DOHH2 (cell line): ENCODE measurements around the gene DNAJB9.

Source experiments
- H3F3A ChIP-seq: fragments of 200-600 bp; sonication (generic), shearing (Covaris generic); 2 replicates; pipeline ENCODE4 v1.6.0; 2016; ENCODE audit warnings: antibody characterized with exemption, mild to moderate bottlenecking; ENCODE audit not compliant: control insufficient read depth, insufficient read depth
- H3K27ac ChIP-seq: fragments of 200-600 bp; sonication (generic); 2 replicates; pipeline ENCODE4 v1.5.1; 2014; ENCODE audit warnings: low read depth, mild to moderate bottlenecking, low read length, moderate library complexity
- H3K27me3 ChIP-seq: fragments of 200-600 bp; sonication (generic); 2 replicates; pipeline ENCODE4 v1.6.1; 2014; ENCODE audit warnings: mild to moderate bottlenecking, low read length, mixed read lengths; ENCODE audit not compliant: control insufficient read depth
- H3K36me3 ChIP-seq: fragments of 200-600 bp; sonication (generic); 2 replicates; pipeline ENCODE4 v1.6.1; 2014; ENCODE audit warnings: mild to moderate bottlenecking, low read length, moderate library complexity, mixed read lengths; ENCODE audit not compliant: control insufficient read depth
- H3K4me1 ChIP-seq: fragments of 200-600 bp; sonication (generic); 2 replicates; pipeline ENCODE4 v1.6.1; 2014; ENCODE audit warnings: mild to moderate bottlenecking, low read length, mixed read lengths; ENCODE audit not compliant: control insufficient read depth
- H3K4me2 ChIP-seq: fragments of 200-600 bp; sonication (generic); 2 replicates; pipeline ENCODE4 v1.6.0; 2014; ENCODE audit warnings: mild to moderate bottlenecking, low read length, moderate library complexity
- H3K4me3 ChIP-seq: fragments of 200-600 bp; sonication (generic); 2 replicates; pipeline ENCODE4 v1.5.1; 2014; ENCODE audit warnings: mild to moderate bottlenecking, low read length, mixed read lengths
- H3K79me2 ChIP-seq: fragments of 200-600 bp; sonication (generic); 2 replicates; pipeline ENCODE4 v1.6.1; 2014; ENCODE audit warnings: mild to moderate bottlenecking, low read length, mixed read lengths; ENCODE audit not compliant: control insufficient read depth
- H3K9me2 ChIP-seq: fragments of 200-600 bp; sonication (generic); replicated peaks from 2 replicates; pipeline ENCODE4 v1.6.1; 2014; ENCODE audit warnings: mild to moderate bottlenecking, low read length, mixed read lengths; ENCODE audit not compliant: control insufficient read depth
- H3K9me3 ChIP-seq: fragments of 200-600 bp; sonication (generic); 2 replicates; pipeline ENCODE4 v1.6.1; 2014; ENCODE audit warnings: antibody characterized with exemption, low read length, mixed read lengths; ENCODE audit not compliant: control insufficient read depth, insufficient read depth
- H4K20me1 ChIP-seq: fragments of 200-600 bp; sonication (generic); 2 replicates; pipeline ENCODE4 v1.6.0; 2014; ENCODE audit warnings: low read depth, mild to moderate bottlenecking, antibody characterized with exemption, low read length, moderate library complexity; ENCODE audit not compliant: control insufficient read depth, insufficient read depth
- EZH2phosphoT487 ChIP-seq: fragments of 200-600 bp; sonication (generic); IDR thresholded peaks from 2 replicates; pipeline ENCODE4 v1.6.1; 2017; ENCODE audit warnings: borderline replicate concordance, mild to moderate bottlenecking, antibody characterized with exemption, low read length, moderate library complexity, mixed read lengths
- TF ChIP-seq, protein P1 (sequence below): fragments of 200-600 bp; sonication (generic); IDR thresholded peaks from one replicate; pipeline ENCODE4 v1.5.1; 2014; ENCODE audit warnings: antibody characterized with exemption, mild to moderate bottlenecking, low read depth, low read length; ENCODE audit not compliant: poor library complexity, severe bottlenecking

Gene DNAJB9

GRCh38 chr7:108561047-108561619 is 8.5 kb upstream of the DNAJB9 start:
- Histone ChIP-seq H3K27me3 (no peaks in the 10 kb centered on the region), H3K9me2 (no peaks in the 10 kb centered on the region), H3K4me3 (no peak overlapping the region), H3K27ac (no peak overlapping the region), H3K9me3 (peaks cover 19% of the 10 kb centered on the region), H3K79me2 (peaks cover 16% of the 10 kb centered on the region), H3K4me1 (no peaks in the 10 kb centered on the region), H3K4me2 (no peak overlapping the region), H4K20me1 (no peaks in the 10 kb centered on the region), H3K36me3 (peaks cover 36% of the 10 kb centered on the region), H3F3A (no peaks in the 10 kb centered on the region)
- TF ChIP-seq, protein P1, sequence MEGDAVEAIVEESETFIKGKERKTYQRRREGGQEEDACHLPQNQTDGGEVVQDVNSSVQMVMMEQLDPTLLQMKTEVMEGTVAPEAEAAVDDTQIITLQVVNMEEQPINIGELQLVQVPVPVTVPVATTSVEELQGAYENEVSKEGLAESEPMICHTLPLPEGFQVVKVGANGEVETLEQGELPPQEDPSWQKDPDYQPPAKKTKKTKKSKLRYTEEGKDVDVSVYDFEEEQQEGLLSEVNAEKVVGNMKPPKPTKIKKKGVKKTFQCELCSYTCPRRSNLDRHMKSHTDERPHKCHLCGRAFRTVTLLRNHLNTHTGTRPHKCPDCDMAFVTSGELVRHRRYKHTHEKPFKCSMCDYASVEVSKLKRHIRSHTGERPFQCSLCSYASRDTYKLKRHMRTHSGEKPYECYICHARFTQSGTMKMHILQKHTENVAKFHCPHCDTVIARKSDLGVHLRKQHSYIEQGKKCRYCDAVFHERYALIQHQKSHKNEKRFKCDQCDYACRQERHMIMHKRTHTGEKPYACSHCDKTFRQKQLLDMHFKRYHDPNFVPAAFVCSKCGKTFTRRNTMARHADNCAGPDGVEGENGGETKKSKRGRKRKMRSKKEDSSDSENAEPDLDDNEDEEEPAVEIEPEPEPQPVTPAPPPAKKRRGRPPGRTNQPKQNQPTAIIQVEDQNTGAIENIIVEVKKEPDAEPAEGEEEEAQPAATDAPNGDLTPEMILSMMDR: no peak
- no peak for TF ChIP-seq EZH2phosphoT487

DNA sequence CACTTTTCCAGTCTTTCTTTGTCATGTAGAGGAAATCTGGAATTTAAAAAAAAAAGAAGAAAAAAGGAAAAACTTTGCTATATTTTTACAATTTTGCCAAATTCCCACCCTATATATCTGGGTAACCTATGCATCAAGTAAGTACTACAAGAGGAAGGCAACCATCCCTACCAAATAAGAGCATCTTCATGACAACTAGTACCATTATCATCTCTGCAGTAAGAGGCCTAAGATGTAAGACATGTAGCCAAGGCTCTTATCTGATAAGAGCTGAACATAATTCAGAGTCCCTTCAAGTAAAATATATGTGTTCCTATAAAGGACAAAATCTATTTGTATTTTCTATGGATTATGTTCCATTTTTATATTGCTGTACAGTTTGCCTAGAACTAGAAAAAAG is 3.7 kb upstream of the DNAJB9 start:
- peaks cover 3% of the 10 kb centered on the region; the same call in 1 of the 2 replicates for H3F3A ChIP-seq
- no peak overlapping the region for H3K27ac ChIP-seq
- no peaks in the 10 kb centered on the region for H3K9me2 ChIP-seq
- H3K4me3 ChIP-seq: no peak overlapping the region
- no peaks in the 10 kb centered on the region for H3K27me3 ChIP-seq
- no peaks in the 10 kb centered on the region for H4K20me1 ChIP-seq
- TF ChIP-seq, protein P1: no peak
- no peak for TF ChIP-seq EZH2phosphoT487
- no peaks in the 10 kb centered on the region for H3K9me3 ChIP-seq
- peaks cover 65% of the 10 kb centered on the region for H3K36me3 ChIP-seq
- no peak overlapping the region for H3K4me2 ChIP-seq
- H3K4me1 ChIP-seq: peaks cover 24% of the 10 kb centered on the region
- H3K79me2 ChIP-seq: peaks cover 60% of the 10 kb centered on the region

GRCh38 chr7:108568801-108569380 is 783 bp upstream of the DNAJB9 start:
- H3F3A ChIP-seq: peaks cover 3% of the 10 kb centered on the region; the same call in 1 of the 2 replicates
- H3K4me2 ChIP-seq: peak overlapping the region; percentile 78
- no peaks in the 10 kb centered on the region for H4K20me1 ChIP-seq
- no peaks in the 10 kb centered on the region for H3K9me3 ChIP-seq
- H3K4me3 ChIP-seq: peak overlapping the region; percentile 83
- no peaks in the 10 kb centered on the region for H3K9me2 ChIP-seq
- no peaks in the 10 kb centered on the region for H3K27me3 ChIP-seq
- peaks cover 78% of the 10 kb centered on the region for H3K36me3 ChIP-seq
- H3K79me2 ChIP-seq: peaks cover 85% of the 10 kb centered on the region
- peaks cover 33% of the 10 kb centered on the region for H3K4me1 ChIP-seq
- H3K27ac ChIP-seq: peak overlapping the region; percentile 92
- TF ChIP-seq, protein P1: no peak
- TF ChIP-seq EZH2phosphoT487: no peak
